ENCODE data around the gene ZSCAN25. TPM values are rescaled to one million over a fixed set of nuclear protein-coding genes. Genes with fewer than 3 reads are reported as not detected.

Gene ZSCAN25
- 6.7 and 16.0 TPM in 2 replicates for total RNA-seq

DNA sequence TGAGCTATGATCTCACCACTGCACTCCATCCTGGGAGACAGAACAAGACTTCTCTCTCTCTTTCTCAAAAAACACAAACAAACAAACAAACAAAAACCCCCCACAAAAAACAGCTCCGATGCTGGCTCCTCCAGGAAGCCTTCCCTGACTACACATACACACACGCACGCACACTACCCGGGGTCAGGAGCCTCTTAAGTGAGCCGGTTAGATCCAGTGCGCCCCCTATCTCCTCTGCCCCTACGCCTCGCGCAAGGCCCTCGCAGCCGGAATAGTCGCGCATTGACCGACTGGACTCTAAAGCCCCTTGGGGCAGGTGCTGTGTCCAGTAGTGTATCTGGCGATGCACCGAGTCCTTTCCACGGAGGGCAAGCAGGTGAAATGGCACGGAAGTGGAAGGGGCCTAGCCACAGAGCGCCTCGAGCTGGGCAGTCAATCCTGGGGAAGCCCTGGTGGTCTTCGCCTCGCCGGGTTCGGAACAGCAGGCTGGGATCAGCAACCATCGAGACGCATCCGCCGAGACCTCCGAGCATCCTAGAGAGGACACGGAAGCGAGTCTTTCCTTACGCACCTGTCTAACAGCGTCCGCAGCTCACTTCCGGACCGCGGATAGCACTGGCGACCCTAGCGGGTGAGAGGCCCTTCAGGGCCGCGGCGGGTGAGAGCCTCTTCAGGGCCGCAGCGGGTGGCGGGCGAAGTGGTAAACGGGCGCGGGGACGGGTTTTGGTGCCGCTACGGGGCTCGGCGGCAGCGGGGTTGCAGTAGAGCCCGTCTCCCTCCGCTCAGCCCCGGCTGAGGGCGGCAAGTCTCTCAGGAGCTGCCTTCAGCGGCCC is at the start of gene ZSCAN25:
Gene ZSCAN25, plus strand, starts transcription at position 588 of the 833 bp plus-strand sequence. CDS start 2,661 bp downstream, outside the sequence.

DNA sequence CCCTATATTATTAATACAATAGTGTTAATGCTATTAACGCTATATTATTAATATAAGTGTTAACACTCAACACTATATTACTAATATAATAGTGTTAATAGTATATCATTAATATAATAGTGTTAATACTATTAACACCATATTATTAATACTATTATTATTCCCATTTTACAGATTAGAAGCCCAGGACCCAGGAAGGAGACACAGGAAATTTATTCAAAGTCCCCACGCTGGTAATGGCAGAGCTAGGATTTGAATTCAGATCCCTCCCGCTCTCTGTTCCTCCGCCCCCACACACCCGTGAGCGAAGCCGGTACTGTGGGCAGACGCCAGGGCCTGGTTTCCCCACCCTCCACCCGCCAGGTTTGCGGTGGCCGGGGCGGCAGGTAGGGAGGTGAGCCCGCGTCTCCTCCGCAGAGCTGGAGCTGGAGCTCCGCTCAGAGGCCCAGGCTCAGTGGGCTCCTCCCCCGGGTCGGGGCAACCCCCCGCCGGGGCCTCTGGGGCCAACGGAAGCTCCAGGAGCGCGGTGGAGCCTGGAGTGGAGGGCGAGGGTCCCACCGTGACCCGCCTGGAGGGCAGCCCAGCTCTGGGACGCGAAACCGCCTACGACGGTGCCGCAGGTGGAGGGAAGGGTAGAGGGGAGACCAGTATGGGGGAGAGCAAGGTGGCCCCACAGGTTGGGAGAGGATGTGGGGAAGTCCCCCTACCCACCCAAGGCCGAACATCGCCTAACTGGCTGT is 18.8 kb upstream of the ZSCAN25 start, which contains the start of gene TMEM225B:
Gene TMEM225B, plus strand, starts transcription at position 506 of the 740 bp plus-strand sequence. CDS start 6,122 bp downstream, outside the sequence.

DNA sequence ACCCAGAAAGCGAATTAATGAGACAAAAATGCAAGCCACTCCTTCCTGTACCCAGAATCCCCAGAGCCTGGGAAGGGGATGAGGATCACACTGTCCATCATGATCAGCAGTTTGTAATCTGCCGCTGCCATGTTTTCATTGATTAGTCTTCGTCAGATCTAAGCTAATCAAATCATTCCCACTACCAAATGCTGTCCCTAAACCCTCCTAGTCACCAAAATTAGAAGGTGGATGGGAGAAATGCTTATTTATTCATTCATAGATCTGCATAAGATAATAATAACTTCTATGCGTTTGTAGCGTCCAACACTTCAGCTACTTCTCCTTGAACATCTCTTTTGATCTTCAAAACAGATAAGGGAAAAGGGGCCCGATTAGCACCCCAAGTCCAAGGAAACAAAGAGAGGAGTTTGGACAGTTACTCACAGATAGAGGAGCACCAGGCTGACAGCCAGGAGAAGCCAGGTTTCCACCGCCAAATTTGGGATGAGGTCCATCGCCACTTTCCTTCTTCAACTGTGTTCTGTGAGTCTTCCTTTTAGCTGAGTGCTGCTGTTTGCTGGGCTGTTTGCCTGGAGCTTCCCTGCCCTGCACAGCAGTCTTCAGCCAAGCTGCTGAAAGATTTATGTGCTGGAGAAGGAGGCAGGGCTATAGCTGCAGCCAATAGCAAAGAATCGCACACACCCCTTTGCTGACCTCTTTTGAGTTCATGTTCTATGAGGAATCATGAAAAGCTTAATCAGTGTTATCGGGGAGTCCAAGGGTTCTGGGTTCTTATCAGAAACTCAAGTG is 62.9 kb downstream of the ZSCAN25 start, which contains the start of gene CYP3A5:
Gene CYP3A5, minus strand, starts transcription at position 597 of the 792 bp plus-strand sequence. Its CDS starts 100 bp downstream, at position 497.

Other genes with a start within 250 kb of the ZSCAN25 start
- gene ARPC1B, start 242.2 kb upstream of the ZSCAN25 start, total RNA-seq: 549 and 654 TPM in 2 replicates
- gene PDAP1, start 208.3 kb upstream of the ZSCAN25 start, total RNA-seq: 138 and 147 TPM in 2 replicates
- gene BUD31, start 208.0 kb upstream of the ZSCAN25 start, total RNA-seq: 96.2 and 119 TPM in 2 replicates
- 3.4 and 5.1 TPM in 2 replicates for gene PTCD1, start 178.1 kb upstream of the ZSCAN25 start, total RNA-seq
- 17.6 and 20.2 TPM in 2 replicates for gene CPSF4, start 178.0 kb upstream of the ZSCAN25 start, total RNA-seq
- 2,289 and 2,453 TPM in 2 replicates for gene ATP5MF, start 150.8 kb upstream of the ZSCAN25 start, total RNA-seq
- 2.3 and 2.8 TPM in 2 replicates for gene ZNF789, start 144.1 kb upstream of the ZSCAN25 start, total RNA-seq
- gene ZNF394, start 116.7 kb upstream of the ZSCAN25 start, total RNA-seq: 22.6 and 46.6 TPM in 2 replicates
- gene ZKSCAN5, start 112.3 kb upstream of the ZSCAN25 start, total RNA-seq: 7.5 and 8.9 TPM in 2 replicates
- 3.0 and 3.9 TPM in 2 replicates for gene FAM200A, start 64.8 kb upstream of the ZSCAN25 start, total RNA-seq
- 21.4 and 22.1 TPM in 2 replicates for gene ZNF655, start 58.3 kb upstream of the ZSCAN25 start, total RNA-seq
- gene TMEM225B, start 18.7 kb upstream of the ZSCAN25 start, total RNA-seq: 0.15 TPM in 1 of 2 replicates, not detected in the other
- gene CYP3A5, start 63.0 kb downstream of the ZSCAN25 start, total RNA-seq: not detected in 2 replicates
- not detected in 2 replicates for gene CYP3A7, start 118.2 kb downstream of the ZSCAN25 start, total RNA-seq
- not detected in 2 replicates for gene CYP3A4, start 167.2 kb downstream of the ZSCAN25 start, total RNA-seq
- gene CYP3A43, start 211.1 kb downstream of the ZSCAN25 start, total RNA-seq: not detected in 2 replicates